Measurements from ENCODE around the gene PTF1A.

The PTF1A gene

DNA sequence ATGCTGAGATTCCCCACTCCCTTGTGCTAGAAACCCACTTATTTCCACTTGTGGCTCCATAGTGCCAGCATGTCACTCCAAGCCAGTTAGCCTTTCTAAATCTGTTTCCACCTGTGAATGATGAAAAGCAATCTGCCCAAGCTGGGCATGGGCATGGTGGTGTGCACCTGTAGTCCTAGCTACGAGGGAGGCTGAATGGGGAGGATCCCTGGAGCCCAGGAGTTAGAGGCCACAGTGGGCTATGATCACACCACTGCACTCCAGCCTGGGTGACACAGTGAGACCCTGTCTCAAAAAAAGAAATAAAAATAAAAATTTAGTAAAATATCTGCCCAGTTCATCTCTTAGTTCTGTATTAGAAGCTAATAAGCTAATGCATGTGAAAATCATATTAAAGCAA, 5.0 kb upstream of the PTF1A start:
- peaks cover 98% of the 10 kb centered on the region for H3K27me3 ChIP-seq (ENCODE audit: control insufficient read depth, insufficient read depth, low read length)
- H3K4me1 ChIP-seq (ENCODE audit: control insufficient read depth, insufficient read depth, low read length) = peaks cover 29% of the 10 kb centered on the region
- H3K36me3 ChIP-seq (ENCODE audit: control insufficient read depth, insufficient read depth, low read length) = no peaks in the 10 kb centered on the region
- no peak overlapping the region for H3K9ac ChIP-seq (ENCODE audit: low read depth, low read length)
- no peak overlapping the region for H3K4me3 ChIP-seq (ENCODE audit: low read depth, low read length)
- H3K27ac ChIP-seq (ENCODE audit: low read depth, low read length) = no peak overlapping the region
- H3K9me3 ChIP-seq (ENCODE audit: control insufficient read depth, insufficient read depth, low read length) = no peaks in the 10 kb centered on the region

DNA sequence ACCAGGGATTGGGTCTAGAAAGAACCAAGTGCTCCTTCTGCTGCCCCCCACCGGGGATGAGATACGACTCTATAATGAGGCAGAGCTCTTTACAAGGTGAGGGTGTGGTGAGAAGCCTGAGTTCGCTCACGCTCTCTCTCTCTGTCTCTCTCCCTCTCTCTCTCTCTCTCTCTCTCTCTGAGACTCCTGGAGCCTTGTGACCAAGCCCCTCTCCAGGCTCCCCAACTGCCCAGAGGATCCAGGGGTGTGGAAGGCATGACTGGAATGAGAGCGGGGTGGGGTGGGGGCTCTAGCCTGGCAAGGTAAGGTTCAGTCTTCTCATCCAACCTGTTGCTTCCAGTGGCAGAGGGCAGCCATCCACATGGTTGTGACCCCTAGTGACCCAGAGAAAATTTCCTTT, 3.1 kb upstream of the PTF1A start:
- no peak overlapping the region for H3K4me3 ChIP-seq (ENCODE audit: low read depth, low read length)
- H3K9ac ChIP-seq (ENCODE audit: low read depth, low read length) = no peak overlapping the region
- H3K27ac ChIP-seq (ENCODE audit: low read depth, low read length) = no peak overlapping the region
- no peaks in the 10 kb centered on the region for H3K36me3 ChIP-seq (ENCODE audit: control insufficient read depth, insufficient read depth, low read length)
- H3K9me3 ChIP-seq (ENCODE audit: control insufficient read depth, insufficient read depth, low read length) = no peaks in the 10 kb centered on the region
- H3K4me1 ChIP-seq (ENCODE audit: control insufficient read depth, insufficient read depth, low read length) = peaks cover 29% of the 10 kb centered on the region
- H3K27me3 ChIP-seq (ENCODE audit: control insufficient read depth, insufficient read depth, low read length) = peaks cover 98% of the 10 kb centered on the region

DNA sequence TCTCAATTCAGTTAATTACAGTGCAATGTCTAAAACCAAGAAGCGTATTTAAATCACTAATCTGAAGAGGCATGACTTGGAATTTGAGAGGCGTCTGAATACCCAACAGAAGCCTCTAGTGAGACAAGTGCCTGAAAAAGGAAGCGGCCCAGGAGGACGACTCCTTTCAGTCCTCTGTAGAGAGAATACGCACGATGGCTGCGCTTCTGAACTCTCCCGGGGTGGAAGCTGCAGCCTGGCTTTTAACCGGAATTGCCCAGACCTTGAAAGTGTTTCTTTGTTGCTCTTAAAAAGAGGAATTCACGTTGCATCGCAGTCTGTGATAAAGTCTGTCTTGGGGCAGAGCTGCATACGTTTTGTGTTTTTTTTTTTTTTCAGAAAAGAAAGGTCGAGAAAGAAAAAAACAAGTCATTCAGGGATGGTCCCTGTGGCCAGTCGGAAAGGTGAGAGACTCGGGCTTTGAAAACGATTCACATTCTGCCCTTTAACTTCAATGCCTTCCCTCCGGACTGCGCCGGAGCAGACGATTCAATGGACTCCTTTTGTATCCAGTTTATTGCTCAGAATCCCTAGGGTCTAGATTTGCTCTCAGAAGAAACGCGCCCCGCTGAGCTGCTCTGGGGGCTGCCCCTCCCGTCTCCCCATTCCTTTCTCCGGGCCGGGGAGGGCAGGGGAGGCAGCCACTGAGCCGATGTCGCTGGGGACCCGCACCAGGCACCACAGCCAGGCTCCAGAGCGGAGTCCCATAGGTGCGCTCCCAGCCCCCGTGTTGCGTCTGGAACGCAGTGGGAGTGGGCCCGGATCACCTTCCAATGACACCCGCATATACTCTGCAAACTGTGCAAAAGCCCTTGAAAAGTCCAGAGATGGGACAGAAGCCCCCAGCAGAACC, 994 bp upstream of the PTF1A start:
- no peak overlapping the region for H3K9ac ChIP-seq (ENCODE audit: low read depth, low read length)
- no peak overlapping the region for H3K27ac ChIP-seq (ENCODE audit: low read depth, low read length)
- H3K36me3 ChIP-seq (ENCODE audit: control insufficient read depth, insufficient read depth, low read length) = no peaks in the 10 kb centered on the region
- peaks cover 37% of the 10 kb centered on the region for H3K4me1 ChIP-seq (ENCODE audit: control insufficient read depth, insufficient read depth, low read length)
- H3K9me3 ChIP-seq (ENCODE audit: control insufficient read depth, insufficient read depth, low read length) = no peaks in the 10 kb centered on the region
- H3K4me3 ChIP-seq (ENCODE audit: low read depth, low read length) = peak overlapping the region; percentile 44
- peaks cover 99% of the 10 kb centered on the region for H3K27me3 ChIP-seq (ENCODE audit: control insufficient read depth, insufficient read depth, low read length)

DNA sequence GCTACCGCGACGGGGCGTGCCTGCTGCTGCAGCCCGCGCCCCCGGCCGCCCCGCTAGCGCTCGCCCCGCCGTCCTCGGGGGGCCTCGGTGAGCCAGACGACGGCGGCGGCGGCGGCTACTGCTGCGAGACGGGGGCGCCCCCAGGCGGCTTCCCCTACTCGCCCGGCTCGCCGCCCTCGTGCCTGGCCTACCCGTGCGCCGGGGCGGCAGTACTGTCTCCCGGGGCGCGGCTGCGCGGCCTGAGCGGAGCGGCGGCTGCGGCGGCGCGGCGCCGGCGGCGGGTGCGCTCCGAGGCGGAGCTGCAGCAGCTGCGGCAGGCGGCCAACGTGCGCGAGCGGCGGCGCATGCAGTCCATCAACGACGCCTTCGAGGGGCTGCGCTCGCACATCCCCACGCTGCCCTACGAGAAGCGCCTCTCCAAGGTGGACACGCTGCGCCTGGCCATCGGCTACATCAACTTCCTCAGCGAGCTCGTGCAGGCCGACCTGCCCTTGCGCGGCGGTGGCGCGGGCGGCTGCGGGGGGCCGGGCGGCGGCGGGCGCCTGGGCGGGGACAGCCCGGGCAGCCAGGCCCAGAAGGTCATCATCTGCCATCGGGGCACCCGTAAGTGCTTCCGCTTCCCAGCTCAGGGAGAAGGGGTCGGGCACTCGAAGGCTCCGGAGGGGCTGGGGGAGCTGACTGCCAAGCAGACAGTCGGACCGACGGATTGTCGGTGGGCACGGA, 761 bp downstream of the PTF1A start:
- Histone ChIP-seq H3K27ac (ENCODE audit: low read depth, low read length) (no peak overlapping the region), H3K9ac (ENCODE audit: low read depth, low read length) (no peak overlapping the region), H3K27me3 (ENCODE audit: control insufficient read depth, insufficient read depth, low read length) (peaks cover 99% of the 10 kb centered on the region), H3K4me1 (ENCODE audit: control insufficient read depth, insufficient read depth, low read length) (peaks cover 28% of the 10 kb centered on the region), H3K4me3 (ENCODE audit: low read depth, low read length) (peak overlapping the region; percentile 44; the same call in 1 of the 2 replicates), H3K9me3 (ENCODE audit: control insufficient read depth, insufficient read depth, low read length) (no peaks in the 10 kb centered on the region), H3K36me3 (ENCODE audit: control insufficient read depth, insufficient read depth, low read length) (no peaks in the 10 kb centered on the region)

DNA sequence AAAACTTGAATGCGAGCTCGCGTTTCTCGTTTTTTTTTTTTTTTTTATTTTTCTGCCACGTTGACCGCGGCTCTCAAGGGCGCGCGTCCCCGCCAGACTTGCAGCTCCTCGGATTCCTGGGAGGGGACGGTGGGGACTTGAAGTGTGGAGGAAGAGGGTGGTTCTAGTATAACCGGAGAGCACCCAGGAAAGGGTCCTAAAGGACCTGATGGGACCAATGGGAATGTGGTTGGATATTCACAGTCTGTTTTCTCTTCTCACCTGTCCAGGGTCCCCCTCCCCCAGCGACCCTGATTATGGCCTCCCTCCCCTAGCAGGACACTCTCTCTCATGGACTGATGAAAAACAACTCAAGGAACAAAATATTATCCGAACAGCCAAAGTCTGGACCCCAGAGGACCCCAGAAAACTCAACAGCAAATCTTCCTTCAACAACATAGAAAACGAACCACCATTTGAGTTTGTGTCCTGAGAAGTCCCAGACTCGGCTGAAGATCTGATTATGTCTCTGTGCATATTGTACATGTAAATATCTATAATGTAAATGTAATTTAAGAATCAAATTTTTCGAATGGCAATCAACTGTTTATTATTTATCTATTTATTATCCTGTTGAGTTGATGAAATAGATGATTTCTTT, 1.4 kb downstream of the PTF1A start:
- Histone ChIP-seq H3K27ac (ENCODE audit: low read depth, low read length) (no peak overlapping the region), H3K36me3 (ENCODE audit: control insufficient read depth, insufficient read depth, low read length) (no peaks in the 10 kb centered on the region), H3K27me3 (ENCODE audit: control insufficient read depth, insufficient read depth, low read length) (peaks cover 99% of the 10 kb centered on the region), H3K4me1 (ENCODE audit: control insufficient read depth, insufficient read depth, low read length) (peaks cover 28% of the 10 kb centered on the region), H3K9ac (ENCODE audit: low read depth, low read length) (no peak overlapping the region), H3K9me3 (ENCODE audit: control insufficient read depth, insufficient read depth, low read length) (no peaks in the 10 kb centered on the region), H3K4me3 (ENCODE audit: low read depth, low read length) (no peak overlapping the region; the same call in 1 of the 2 replicates)

DNA sequence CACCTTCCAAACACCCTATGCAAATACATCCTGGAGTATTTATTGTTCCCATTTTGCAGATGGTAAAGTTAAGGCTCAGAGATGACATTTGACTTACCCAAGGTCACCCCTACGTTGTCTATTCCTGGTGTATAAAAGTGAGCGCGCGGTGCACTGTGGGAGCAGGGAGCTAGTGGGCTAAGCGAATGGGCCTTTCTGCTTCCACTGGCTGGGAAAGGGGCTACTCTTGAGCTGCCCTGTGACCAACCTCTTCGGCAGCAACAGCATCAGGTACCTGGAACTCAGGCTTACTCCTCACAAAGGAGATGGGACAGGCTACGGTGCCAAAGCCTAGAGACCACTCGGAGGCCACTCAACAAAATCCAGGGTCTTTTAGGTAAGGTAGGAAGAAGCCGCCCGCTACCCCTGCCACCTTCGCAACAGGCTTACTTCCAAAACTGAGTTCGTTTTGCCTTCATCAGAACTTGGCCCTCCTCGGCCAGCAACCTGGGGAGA, 2.4 kb downstream of the PTF1A start:
- peak overlapping the region; percentile 48; the same call in 1 of the 2 replicates for H3K4me3 ChIP-seq (ENCODE audit: low read depth, low read length)
- peaks cover 25% of the 10 kb centered on the region for H3K4me1 ChIP-seq (ENCODE audit: control insufficient read depth, insufficient read depth, low read length)
- H3K27ac ChIP-seq (ENCODE audit: low read depth, low read length) = no peak overlapping the region
- H3K36me3 ChIP-seq (ENCODE audit: control insufficient read depth, insufficient read depth, low read length) = no peaks in the 10 kb centered on the region
- H3K27me3 ChIP-seq (ENCODE audit: control insufficient read depth, insufficient read depth, low read length) = peaks cover 99% of the 10 kb centered on the region
- no peaks in the 10 kb centered on the region for H3K9me3 ChIP-seq (ENCODE audit: control insufficient read depth, insufficient read depth, low read length)
- no peak overlapping the region for H3K9ac ChIP-seq (ENCODE audit: low read depth, low read length)

DNA sequence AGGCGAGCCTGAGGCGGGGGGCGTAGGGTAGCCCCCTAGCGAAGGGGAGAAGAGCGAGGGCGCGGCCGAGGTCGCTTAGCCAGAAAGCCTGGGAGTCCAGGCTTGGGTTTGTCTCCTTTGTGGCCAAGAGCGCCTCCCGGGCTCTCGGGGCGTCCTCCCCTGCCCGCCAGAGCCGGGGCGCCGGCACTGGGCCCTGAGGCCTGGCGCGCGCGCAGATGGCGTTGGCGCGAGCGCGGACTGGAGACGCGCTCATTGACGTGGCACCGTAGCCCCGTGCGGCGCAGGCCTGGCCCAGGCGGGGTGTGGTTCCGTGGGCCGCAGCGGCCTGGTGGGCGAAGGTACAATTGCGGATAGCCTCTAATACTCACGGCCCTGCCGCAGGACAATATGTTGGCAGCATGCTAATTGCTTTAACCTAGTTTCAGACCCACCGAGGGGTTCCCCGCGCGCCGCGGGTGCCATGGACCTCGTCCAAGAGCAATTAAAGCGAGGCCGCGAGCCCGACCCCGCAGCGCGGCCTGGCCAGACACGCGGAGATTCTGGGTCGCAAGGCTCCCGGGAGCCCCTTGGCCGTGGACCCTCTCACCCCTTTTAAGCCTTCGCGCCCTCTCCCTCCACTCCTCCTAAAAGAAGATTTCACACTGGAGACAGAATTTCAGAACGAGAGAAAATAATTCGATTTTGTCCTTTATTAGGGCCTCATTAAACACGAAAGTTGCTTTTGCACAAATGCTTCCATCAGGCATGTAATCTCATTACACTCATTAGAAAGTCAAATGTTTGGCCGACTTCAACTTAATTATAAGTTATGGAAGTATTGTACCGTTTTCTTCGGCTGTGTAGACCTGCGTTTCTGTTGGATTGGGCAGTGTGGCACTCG, 3.1 kb downstream of the PTF1A start:
- peaks cover 99% of the 10 kb centered on the region for H3K27me3 ChIP-seq (ENCODE audit: control insufficient read depth, insufficient read depth, low read length)
- no peaks in the 10 kb centered on the region for H3K36me3 ChIP-seq (ENCODE audit: control insufficient read depth, insufficient read depth, low read length)
- H3K27ac ChIP-seq (ENCODE audit: low read depth, low read length) = no peak overlapping the region
- H3K9ac ChIP-seq (ENCODE audit: low read depth, low read length) = no peak overlapping the region
- H3K4me1 ChIP-seq (ENCODE audit: control insufficient read depth, insufficient read depth, low read length) = peaks cover 27% of the 10 kb centered on the region
- peak overlapping the region; percentile 48; the same call in 1 of the 2 replicates for H3K4me3 ChIP-seq (ENCODE audit: low read depth, low read length)
- H3K9me3 ChIP-seq (ENCODE audit: control insufficient read depth, insufficient read depth, low read length) = no peaks in the 10 kb centered on the region

DNA sequence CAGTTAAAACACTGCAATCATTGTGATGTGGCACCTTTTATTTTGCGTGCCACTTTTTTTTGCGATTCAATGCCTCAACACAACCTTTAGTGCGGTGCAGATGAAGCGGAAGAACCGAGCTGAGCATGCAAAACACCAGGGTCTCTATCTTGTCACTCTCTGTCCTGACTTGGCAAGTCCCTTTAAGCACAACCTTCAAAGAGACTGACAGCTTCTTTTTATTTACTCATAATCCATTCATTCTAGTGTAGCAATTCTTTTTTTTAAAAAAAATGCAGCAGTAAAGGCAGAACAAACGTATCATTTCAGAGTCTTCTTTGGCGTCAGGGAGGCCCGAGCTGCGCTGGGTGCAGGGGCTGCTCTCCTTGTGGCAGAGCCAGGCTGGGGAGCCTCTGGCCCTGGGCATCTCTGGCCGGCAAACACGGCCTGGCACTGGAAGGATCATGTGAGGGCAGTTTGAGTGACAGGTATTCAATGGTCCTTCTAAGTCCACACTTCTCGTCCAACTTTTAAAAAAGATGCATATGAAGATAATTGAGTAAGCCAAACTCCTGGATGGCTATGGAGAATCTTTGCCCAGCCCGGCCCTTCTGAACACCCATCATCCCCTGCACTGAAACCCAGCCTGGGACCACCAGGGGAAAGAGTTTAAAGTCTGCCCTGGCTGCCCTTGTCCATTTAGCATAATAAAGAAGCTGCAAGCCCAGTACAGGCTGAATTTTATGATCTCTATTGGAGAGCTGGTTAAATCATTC, 3.9 kb downstream of the PTF1A start:
- no peak overlapping the region for H3K4me3 ChIP-seq (ENCODE audit: low read depth, low read length)
- no peak overlapping the region for H3K27ac ChIP-seq (ENCODE audit: low read depth, low read length)
- H3K9ac ChIP-seq (ENCODE audit: low read depth, low read length) = no peak overlapping the region
- H3K9me3 ChIP-seq (ENCODE audit: control insufficient read depth, insufficient read depth, low read length) = no peaks in the 10 kb centered on the region
- peaks cover 99% of the 10 kb centered on the region for H3K27me3 ChIP-seq (ENCODE audit: control insufficient read depth, insufficient read depth, low read length)
- H3K4me1 ChIP-seq (ENCODE audit: control insufficient read depth, insufficient read depth, low read length) = peaks cover 26% of the 10 kb centered on the region
- H3K36me3 ChIP-seq (ENCODE audit: control insufficient read depth, insufficient read depth, low read length) = no peaks in the 10 kb centered on the region

DNA sequence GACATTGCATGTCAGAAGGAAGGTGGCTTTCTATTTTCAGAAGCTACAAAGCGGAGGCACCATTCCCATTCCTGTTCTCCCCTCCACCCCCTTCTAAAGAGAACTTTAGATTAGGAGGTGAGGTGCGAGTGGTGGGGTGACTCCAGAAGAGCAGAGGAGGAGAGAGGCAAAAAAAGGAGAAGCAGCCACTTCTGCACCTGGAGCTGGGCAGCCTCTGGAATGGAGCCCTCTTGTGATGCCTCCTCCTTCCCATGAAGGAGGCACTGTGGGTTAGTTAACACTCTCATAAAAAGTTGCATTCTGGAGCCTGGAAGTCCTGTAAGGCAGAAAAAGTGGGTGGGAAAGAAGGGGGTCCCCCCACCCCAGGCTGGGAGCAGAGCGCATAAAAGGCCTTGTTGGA, 4.8 kb downstream of the PTF1A start:
- Histone ChIP-seq H3K9ac (ENCODE audit: low read depth, low read length) (no peak overlapping the region), H3K27ac (ENCODE audit: low read depth, low read length) (no peak overlapping the region), H3K27me3 (ENCODE audit: control insufficient read depth, insufficient read depth, low read length) (peaks cover 99% of the 10 kb centered on the region), H3K9me3 (ENCODE audit: control insufficient read depth, insufficient read depth, low read length) (no peaks in the 10 kb centered on the region), H3K36me3 (ENCODE audit: control insufficient read depth, insufficient read depth, low read length) (no peaks in the 10 kb centered on the region), H3K4me3 (ENCODE audit: low read depth, low read length) (no peak overlapping the region), H3K4me1 (ENCODE audit: control insufficient read depth, insufficient read depth, low read length) (peaks cover 25% of the 10 kb centered on the region)

Measured in HUES48 (cell line).